ENCODE data around the gene PADI3. TPM values are rescaled to one million over a fixed set of nuclear protein-coding genes. Genes with fewer than 3 reads are reported as not detected.

Gene PADI3
- total RNA-seq, 4 donors from 2014 or later, result 2.4 to 11.2 (median 2.7) TPM; not detected in 1

GRCh38 chr1:17265950-17266349 is 17.1 kb downstream of the PADI3 start:
- TF ChIP-seq POLR2AphosphoS5 (IDR thresholded peaks at IDR 0.05) (no peak), EP300 (IDR thresholded peaks at IDR 0.05) (no peak), POLR2A (IDR thresholded peaks at IDR 0.05) (no peak), CTCF (IDR thresholded peaks at IDR 0.05) (no peak)
- 88% methylated on average over 4 of the region's 4 CpGs for WGBS

GRCh38 chr1:17270891-17271765 is 22.2 kb downstream of the PADI3 start:
- Histone ChIP-seq H3K27ac (no peak overlapping the region), H3K36me3 (no peaks in the 10 kb centered on the region), H3K9me3 (no peaks in the 10 kb centered on the region), H3K4me1 (peaks cover 6% of the 10 kb centered on the region), H3K27me3 (peaks cover 8% of the 10 kb centered on the region), H3K4me3 (no peak overlapping the region)
- no peak for TF ChIP-seq POLR2A (IDR thresholded peaks at IDR 0.05)
- DNase-seq (ENCODE audit: low spot score in 2 of 2), result no peak
- 93% methylated on average over 15 of the region's 23 CpGs for WGBS

More at GRCh38 chr1:17265950-17266349, 17.1 kb downstream of the PADI3 start:
- Histone ChIP-seq H3K4me3 (no peak overlapping the region), H3K27me3 (no peaks in the 10 kb centered on the region), H3K4me1 (no peaks in the 10 kb centered on the region), H3K9me3 (no peaks in the 10 kb centered on the region), H3K36me3 (no peaks in the 10 kb centered on the region), H3K27ac (no peak overlapping the region)
- DNase-seq (ENCODE audit: low spot score in 2 of 2), result no peak

GRCh38 chr1:17272066-17272465 is 23.2 kb downstream of the PADI3 start:
- Histone ChIP-seq H3K36me3 (no peaks in the 10 kb centered on the region), H3K4me3 (no peak overlapping the region), H3K27me3 (peaks cover 14% of the 10 kb centered on the region), H3K27ac (no peak overlapping the region), H3K4me1 (peaks cover 13% of the 10 kb centered on the region), H3K9me3 (no peaks in the 10 kb centered on the region)
- TF ChIP-seq POLR2AphosphoS5 (IDR thresholded peaks at IDR 0.05), result no peak
- no peak for TF ChIP-seq CTCF (IDR thresholded peaks at IDR 0.05)
- TF ChIP-seq POLR2A (IDR thresholded peaks at IDR 0.05), result no peak
- no peak for TF ChIP-seq EP300 (IDR thresholded peaks at IDR 0.05)
- DNase-seq (ENCODE audit: low spot score in 2 of 2), result no peak
- 89% methylated on average over 6 of the region's 6 CpGs for WGBS

- Histone ChIP-seq H3K36me3 (no peaks in the 10 kb centered on the region), H3K4me3 (no peak overlapping the region), H3K9me3 (no peaks in the 10 kb centered on the region), H3K4me1 (peaks cover 13% of the 10 kb centered on the region), H3K27me3 (peaks cover 17% of the 10 kb centered on the region), H3K27ac (no peak overlapping the region)
- no peak for DNase-seq (ENCODE audit: low spot score in 2 of 2)
- TF ChIP-seq EP300 (IDR thresholded peaks at IDR 0.05), result no peak
- TF ChIP-seq CTCF (IDR thresholded peaks at IDR 0.05), result no peak
- no peak for TF ChIP-seq POLR2AphosphoS5 (IDR thresholded peaks at IDR 0.05)
- 44% methylated on average over 4 of the region's 4 CpGs for whole genome bisulfite sequencing
Observed at GRCh38 chr1:17272646-17273045, 23.7 kb downstream of the PADI3 start.

GRCh38 chr1:17273096-17273495 is 24.2 kb downstream of the PADI3 start:
- Histone ChIP-seq H3K9me3 (no peaks in the 10 kb centered on the region), H3K36me3 (no peaks in the 10 kb centered on the region), H3K27me3 (peaks cover 18% of the 10 kb centered on the region), H3K4me3 (no peak overlapping the region), H3K27ac (no peak overlapping the region), H3K4me1 (peaks cover 13% of the 10 kb centered on the region)
- 85% methylated on average over 10 of the region's 13 CpGs for WGBS
- TF ChIP-seq POLR2AphosphoS5 (IDR thresholded peaks at IDR 0.05), result no peak
- TF ChIP-seq EP300 (IDR thresholded peaks at IDR 0.05), result no peak
- TF ChIP-seq CTCF (IDR thresholded peaks at IDR 0.05), result no peak
- TF ChIP-seq POLR2A (IDR thresholded peaks at IDR 0.05), result no peak
- DNase-seq (ENCODE audit: low spot score in 2 of 2), result no peak
